NCI-H526 (cell line): ENCODE results near the gene CKMT2.

Source experiments
- DNase-seq, 2 experiments: peaks; one replicate each; lab custom pipeline; 2025; lab: John Stamatoyannopoulos, UW

Gene CKMT2

GRCh38 chr5:81308836-81309235, 75.7 kb downstream of the CKMT2 start:
- DNase-seq: no peak

GRCh38 chr5:81310402-81311063, 77.4 kb downstream of the CKMT2 start:
- no peak for DNase-seq

GRCh38 chr5:81313278-81313677, 80.2 kb downstream of the CKMT2 start:
- no peak for DNase-seq

GRCh38 chr5:81313686-81314085, 80.6 kb downstream of the CKMT2 start:
- no peak for DNase-seq

GRCh38 chr5:81314581-81314980, 81.5 kb downstream of the CKMT2 start:
- DNase-seq: no peak

GRCh38 chr5:81315336-81315735, 82.2 kb downstream of the CKMT2 start:
- no peak for DNase-seq

- no peak for DNase-seq
Measured at GRCh38 chr5:81315830-81316229, 82.7 kb downstream of the CKMT2 start.
